Sigmoid colon (tissue), 4 donors: ENCODE measurements around the gene INTS6.

Experiments used
- POLR2AphosphoS5 ChIP-seq, 4 donors: sonication (generic); formaldehyde crosslinking; IDR thresholded peaks; one replicate each; pipeline ENCODE4 v1.6.1; 2017; ENCODE audit warnings: antibody characterized with exemption in 4 of 4
- TF ChIP-seq, protein P1 (sequence below), 4 experiments: fragments of 450-650 bp in 3 of 4; fragments of 200-600 bp in 1 of 4; IDR thresholded peaks; one replicate each; pipeline ENCODE4 v1.5.1; 2016 to 2019; ENCODE audit warnings: antibody characterized with exemption in 4 of 4, mild to moderate bottlenecking in 3 of 4, moderate library complexity in 2 of 4

DNA sequence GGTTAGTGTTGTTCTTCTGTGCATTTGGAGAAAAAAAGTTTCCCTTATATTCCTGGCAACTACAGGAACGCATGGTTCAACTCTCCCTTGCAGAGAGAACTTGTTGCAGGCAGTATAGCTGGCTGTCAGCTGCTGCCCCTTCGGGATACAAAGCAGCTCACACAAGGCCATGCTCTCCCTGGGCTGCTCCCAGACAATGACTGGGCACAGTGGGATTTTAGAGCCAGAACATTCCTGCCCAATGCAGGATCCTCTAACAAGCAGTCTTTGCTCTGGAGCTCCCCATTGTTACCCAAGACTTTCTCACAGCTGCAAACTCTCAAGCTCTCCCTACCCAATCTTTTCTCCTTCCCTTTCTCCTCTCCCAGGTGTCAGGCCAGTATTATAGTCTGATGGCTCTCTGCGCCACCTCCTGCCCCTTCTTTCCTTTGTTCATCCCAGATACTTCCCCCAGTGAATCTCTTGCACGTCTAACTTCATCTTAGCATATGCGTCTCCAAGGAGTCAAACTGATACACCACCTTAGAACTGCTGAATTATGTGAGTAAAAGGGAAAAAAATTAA is 140.8 kb downstream of the INTS6 start:
- TF ChIP-seq, protein P1, sequence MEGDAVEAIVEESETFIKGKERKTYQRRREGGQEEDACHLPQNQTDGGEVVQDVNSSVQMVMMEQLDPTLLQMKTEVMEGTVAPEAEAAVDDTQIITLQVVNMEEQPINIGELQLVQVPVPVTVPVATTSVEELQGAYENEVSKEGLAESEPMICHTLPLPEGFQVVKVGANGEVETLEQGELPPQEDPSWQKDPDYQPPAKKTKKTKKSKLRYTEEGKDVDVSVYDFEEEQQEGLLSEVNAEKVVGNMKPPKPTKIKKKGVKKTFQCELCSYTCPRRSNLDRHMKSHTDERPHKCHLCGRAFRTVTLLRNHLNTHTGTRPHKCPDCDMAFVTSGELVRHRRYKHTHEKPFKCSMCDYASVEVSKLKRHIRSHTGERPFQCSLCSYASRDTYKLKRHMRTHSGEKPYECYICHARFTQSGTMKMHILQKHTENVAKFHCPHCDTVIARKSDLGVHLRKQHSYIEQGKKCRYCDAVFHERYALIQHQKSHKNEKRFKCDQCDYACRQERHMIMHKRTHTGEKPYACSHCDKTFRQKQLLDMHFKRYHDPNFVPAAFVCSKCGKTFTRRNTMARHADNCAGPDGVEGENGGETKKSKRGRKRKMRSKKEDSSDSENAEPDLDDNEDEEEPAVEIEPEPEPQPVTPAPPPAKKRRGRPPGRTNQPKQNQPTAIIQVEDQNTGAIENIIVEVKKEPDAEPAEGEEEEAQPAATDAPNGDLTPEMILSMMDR (IDR thresholded peaks at IDR 0.05) = no peak
- no peak for TF ChIP-seq POLR2AphosphoS5 (IDR thresholded peaks at IDR 0.05)
